Measurements from ENCODE around the gene CHST3. TPM values are rescaled to one million over a fixed set of nuclear protein-coding genes. Genes with fewer than 3 reads are reported as not detected.

The CHST3 gene
- total and polyA plus RNA-seq, 8 donors: 1.5 to 26.8 (median 10.8) TPM

- no peak for DNase-seq
- H3K4me3 ChIP-seq: no peak overlapping the region
- intact Hi-C loops (cut with DNase I; ENCODE audit: low total_unique reads): no loop called here
- TF ChIP-seq POLR2A (IDR thresholded peaks at IDR 0.05): no peak
- TF ChIP-seq EP300 (IDR thresholded peaks at IDR 0.05): no peak
- no peak for TF ChIP-seq POLR2AphosphoS5 (IDR thresholded peaks at IDR 0.05)
- no peak for TF ChIP-seq CTCF (IDR thresholded peaks at IDR 0.05)
- no peaks in the 10 kb centered on the region for H3K36me3 ChIP-seq
- H3K4me1 ChIP-seq: peaks cover 0 to 20% (median 18%) of the 10 kb centered on the region in 4 donors
- WGBS, 5 donors: 62 to 69% (median 65%) methylated on average over 9 of the region's 9 CpGs
- peaks cover 0 to 9% (median 0%) of the 10 kb centered on the region in 4 donors for H3K9me3 ChIP-seq
- H3K27me3 ChIP-seq: no peaks in the 10 kb centered on the region
- H3K27ac ChIP-seq: peak overlapping the region in 1 of 5 donors; percentile 16
Observed at GRCh38 chr10:71920540-71921323, 43.5 kb upstream of the CHST3 start.

GRCh38 chr10:71921324-71922027 is 42.7 kb upstream of the CHST3 start:
- TF ChIP-seq EP300 (IDR thresholded peaks at IDR 0.05): no peak
- TF ChIP-seq CTCF (IDR thresholded peaks at IDR 0.05): no peak
- no peak for TF ChIP-seq POLR2AphosphoS5 (IDR thresholded peaks at IDR 0.05)
- TF ChIP-seq POLR2A (IDR thresholded peaks at IDR 0.05): no peak
- peaks cover 0 to 20% (median 18%) of the 10 kb centered on the region in 4 donors for H3K4me1 ChIP-seq
- peaks cover 0 to 7% (median 0%) of the 10 kb centered on the region in 4 donors for H3K9me3 ChIP-seq
- intact Hi-C loops (cut with DNase I; ENCODE audit: low total_unique reads): no loop called here
- 18 to 58% (median 52%) methylated on average over 3 to 4 of the region's 4 CpGs for WGBS, 5 donors
- H3K27me3 ChIP-seq: no peaks in the 10 kb centered on the region
- no peak overlapping the region for H3K4me3 ChIP-seq
- peak overlapping the region in 1 of 5 donors; percentile 16 for H3K27ac ChIP-seq
- no peaks in the 10 kb centered on the region for H3K36me3 ChIP-seq
- DNase-seq: peak in 1 of 2 donors; percentile 88

DNA sequence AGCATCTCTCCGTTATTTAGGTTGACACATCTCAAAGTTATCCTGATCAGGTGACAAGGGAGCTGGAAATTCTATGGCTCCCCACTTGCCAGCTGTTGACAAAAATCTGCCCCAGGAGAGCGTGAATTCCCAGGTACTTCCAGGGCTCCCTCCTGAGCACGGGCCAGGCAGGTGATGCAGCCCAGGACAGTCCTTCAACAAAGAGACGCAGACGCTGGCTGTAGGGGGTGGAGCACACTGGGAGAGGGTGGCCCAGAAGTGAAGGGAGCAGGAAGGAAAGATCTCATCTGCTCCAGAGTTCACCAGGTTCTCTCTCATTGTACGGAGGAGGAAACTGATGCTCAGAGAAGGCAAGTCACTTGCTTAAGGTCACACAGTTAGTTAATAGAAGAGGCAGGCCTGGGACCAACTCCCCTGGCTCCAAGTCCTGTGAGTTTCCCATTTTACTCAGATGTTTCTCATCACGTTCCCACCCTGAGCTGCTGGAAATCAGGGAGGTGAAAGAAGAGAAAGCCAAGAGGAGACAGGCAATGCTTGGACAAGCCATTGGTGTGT is 41.0 kb upstream of the CHST3 start:
- peaks cover 0 to 20% (median 18%) of the 10 kb centered on the region in 4 donors for H3K4me1 ChIP-seq
- intact Hi-C loops (cut with DNase I; ENCODE audit: low total_unique reads): no loop called here
- H3K27me3 ChIP-seq: no peaks in the 10 kb centered on the region
- no peaks in the 10 kb centered on the region for H3K36me3 ChIP-seq
- 71 to 82% (median 79%) methylated on average over 7 of the region's 7 CpGs for WGBS, 5 donors
- H3K27ac ChIP-seq: no peak overlapping the region
- DNase-seq: no peak
- no peak for TF ChIP-seq POLR2AphosphoS5 (IDR thresholded peaks at IDR 0.05)
- H3K9me3 ChIP-seq: no peaks in the 10 kb centered on the region
- no peak overlapping the region for H3K4me3 ChIP-seq

- Histone ChIP-seq H3K4me1 (peaks cover 0 to 20% (median 18%) of the 10 kb centered on the region in 4 donors), H3K27ac (no peak overlapping the region), H3K9me3 (no peaks in the 10 kb centered on the region), H3K36me3 (no peaks in the 10 kb centered on the region), H3K4me3 (no peak overlapping the region), H3K27me3 (no peaks in the 10 kb centered on the region)
- WGBS, 5 donors: 90 to 97% (median 93%) methylated on average over 3 of the region's 3 CpGs
- no peak for DNase-seq
- intact Hi-C loops (cut with DNase I; ENCODE audit: low total_unique reads): no loop called here
- no peak for TF ChIP-seq CTCF (IDR thresholded peaks at IDR 0.05)
Observed at GRCh38 chr10:71924771-71925170, 39.4 kb upstream of the CHST3 start.
